AG08396 (cell line): ENCODE data around the gene PLPP7.

Experiments used
- DNase-seq: peaks from one replicate; pipeline ENCODE4 v3.0.0; 2012; ENCODE audit warnings: low spot score, mixed read lengths

PLPP7 gene

DNA sequence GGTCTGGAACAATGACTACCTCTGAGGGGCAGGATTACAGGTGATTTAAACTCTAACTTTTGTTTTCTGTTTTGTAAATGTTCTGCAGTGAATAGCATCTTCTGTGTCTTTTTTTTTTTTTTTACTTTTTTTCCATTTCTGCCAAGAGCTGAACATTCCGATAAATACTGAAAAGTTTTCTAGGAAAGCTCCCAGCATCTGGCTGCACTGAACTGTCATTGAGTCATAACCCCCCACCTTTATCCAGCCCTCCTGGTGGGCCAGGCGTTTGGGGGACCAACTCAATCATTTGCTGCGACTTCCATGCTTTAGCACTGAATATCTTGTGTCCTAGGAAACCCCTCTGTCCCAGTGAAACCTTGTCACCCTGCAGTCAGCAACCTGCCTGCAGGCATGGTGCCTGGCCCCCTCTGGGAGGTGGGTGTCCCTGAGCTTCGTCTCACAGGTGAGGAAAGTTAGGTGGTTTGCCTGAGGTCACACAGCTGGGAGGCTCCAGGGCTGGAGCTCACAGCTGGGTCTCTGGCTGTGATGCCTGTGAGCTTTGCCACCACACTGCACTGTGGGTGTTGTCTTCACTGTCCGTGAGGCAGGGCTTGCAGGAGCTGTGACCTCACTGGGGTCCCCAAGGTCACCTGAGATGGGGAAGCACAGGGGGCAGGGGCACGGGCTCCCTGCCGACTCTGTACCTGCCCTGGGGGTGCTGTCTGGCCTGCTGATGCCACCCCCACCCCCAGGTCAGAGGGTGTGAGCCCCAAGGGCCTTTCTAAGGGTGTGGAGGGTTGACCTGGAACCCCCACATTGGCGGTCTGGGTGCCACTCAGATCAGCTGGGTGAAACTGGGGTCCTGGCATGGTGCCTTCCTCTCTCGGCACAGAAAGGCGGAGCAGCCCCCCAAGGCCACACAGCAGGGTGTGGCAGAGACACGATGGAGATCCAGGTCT is 14.1 kb downstream of the PLPP7 start:
- DNase-seq = no peak

DNA sequence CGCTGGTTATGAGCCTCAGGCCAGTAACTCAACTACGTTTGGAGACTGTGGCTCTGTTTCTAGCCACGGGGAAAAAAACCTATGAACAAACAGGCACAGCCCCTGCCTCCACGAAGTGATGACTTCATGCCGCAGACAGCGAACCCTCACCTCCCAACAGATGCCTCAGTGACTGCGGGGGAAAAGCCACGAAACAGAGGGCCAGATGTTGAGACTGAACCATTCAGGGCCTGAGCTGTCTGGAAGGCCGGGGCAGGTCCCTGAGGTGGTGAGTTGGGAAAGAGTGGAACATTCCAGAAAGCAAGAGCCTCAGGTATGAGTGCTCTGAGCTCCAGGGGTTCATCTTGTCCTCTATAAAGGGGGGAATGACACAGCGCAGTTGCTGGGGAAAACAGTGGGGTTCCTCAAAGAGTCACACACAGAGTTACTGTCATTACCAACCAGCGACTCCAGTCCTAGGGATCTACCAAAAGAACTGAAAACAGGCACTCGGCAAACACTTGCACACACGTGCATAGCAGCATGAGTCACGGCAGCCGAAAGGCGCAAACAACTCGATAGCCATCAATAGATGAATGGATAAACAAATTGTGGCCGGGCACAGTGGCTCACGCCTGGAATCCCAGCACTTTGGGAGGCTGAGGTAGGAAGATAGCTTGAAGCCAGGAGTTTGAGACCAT is 15.3 kb downstream of the PLPP7 start:
- no peak for DNase-seq

DNA sequence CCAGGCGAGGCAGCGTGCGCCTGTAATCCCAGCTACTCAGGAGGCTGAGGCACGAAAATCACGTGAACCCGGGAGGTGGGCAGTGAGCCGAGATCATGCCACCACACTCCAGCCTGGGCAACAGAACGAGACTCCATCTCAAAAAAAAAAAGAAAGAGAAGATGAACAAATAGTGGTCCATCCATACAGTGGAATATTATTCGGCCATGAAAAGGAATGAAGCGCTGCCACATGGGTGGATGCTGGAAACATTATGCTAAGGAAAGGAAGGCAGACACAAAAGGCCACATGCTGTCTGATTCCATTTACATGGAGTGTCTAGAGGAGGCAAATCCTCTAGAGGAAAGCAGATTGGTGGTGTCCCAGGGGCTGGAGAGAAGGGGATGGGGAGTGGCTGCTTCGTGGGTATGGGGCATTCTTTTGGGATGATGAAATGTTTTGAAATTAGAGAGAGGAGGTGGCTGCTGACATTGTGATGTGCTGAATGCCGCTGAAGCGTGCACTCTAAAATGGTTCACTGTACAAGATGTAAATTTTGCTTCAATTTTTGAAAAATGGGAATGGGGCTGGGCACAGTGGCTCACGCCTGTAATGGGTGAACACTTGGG is 17.0 kb downstream of the PLPP7 start:
- no peak for DNase-seq

DNA sequence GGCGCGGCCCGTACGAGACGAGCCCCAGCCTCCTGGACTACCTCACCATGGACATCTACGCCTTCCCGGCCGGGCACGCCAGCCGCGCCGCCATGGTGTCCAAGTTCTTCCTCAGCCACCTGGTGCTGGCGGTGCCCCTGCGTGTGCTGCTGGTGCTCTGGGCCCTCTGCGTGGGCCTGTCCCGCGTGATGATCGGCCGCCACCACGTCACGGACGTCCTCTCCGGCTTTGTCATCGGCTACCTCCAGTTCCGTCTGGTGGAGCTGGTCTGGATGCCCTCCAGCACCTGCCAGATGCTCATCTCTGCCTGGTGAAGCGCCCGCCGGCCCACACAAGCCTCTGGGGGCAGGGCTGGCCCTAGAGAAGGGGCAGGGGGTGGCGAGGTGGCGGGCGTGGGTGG is 18.5 kb downstream of the PLPP7 start:
- no peak for DNase-seq

DNA sequence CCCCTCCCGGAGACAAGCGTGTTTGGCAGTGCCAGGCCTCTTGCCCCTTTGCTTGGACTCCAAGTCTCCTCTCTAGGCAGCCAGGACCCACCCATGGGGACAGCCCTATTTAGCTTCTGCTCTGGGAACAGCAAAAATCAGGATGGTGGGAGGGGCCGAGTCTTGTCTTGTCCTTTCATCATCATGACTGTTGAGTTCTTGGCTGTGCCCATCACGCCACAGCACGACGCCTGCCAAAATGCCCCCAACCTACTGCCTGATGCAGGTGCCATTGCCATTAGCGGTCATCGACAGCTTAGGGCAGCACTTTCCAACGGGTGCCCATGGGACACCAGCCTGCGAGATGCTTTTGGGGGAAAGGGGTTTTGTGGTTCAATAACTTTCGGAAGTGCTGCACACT is 18.9 kb downstream of the PLPP7 start:
- DNase-seq = no peak

DNA sequence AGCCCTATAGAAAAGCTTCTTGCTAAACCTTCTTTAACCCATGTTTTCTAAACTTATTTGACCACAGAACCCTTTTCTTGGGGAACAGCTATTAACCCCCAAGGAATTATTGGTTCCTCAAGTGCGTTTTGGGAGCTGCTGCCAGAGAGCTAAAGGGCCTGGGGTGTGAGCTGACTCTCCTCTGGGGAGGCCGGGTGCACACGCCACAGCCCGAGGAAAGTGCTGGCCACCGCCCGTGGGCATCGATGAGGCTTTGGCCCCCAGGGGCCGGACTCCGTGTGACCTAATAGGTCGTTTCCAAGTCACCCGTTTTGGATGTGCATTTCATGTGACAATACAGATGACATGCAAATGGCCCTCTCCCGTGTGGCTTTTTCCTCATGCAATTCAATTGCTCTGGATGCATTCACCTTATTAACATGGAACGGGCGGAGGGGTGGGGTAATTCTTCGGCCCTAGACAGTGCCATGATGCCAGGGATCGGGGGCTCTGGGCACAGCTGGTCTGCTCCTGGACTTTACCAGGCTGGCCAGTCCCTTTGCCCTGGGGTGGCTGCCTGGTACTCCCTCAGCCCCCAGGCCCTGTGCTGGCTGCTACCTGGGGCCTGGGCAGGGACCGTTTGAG is 19.5 kb downstream of the PLPP7 start:
- no peak for DNase-seq

DNA sequence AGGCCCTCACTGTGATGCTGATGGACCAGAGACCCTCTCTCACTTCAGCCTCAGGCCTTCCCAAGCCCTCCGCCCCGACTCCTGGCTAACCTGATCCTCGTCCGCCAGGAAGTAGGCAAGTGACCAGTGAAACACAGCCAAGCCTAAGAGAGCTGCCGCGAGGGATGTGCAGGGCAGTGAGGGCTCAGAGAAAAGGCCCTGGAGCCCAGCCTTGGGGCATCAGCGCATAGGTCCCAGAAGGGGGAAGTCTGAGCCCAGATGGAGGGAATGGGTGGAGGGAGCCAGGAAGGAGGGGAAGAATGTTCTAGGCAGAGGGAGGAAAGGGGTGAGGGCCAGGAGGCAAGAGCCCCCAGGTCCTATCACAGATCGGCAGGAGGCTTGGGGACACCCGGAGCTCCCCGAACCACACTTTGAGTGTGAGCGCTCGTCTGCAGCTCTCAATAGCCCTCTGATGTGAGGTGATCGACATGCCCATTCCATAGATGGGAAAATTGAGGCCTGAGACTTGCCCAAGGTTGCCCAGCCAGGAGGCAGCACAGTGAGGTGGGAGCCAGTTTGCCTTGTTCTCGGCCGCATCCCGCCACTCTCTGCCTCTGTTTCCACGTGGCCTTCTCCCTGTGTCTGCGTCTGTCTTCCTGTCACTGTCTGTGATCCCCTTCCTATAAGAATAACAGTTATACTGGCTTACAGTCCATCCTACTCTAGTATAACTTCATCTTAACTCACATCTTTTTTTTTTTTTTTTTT is 20.2 kb downstream of the PLPP7 start:
- no peak for DNase-seq

DNA sequence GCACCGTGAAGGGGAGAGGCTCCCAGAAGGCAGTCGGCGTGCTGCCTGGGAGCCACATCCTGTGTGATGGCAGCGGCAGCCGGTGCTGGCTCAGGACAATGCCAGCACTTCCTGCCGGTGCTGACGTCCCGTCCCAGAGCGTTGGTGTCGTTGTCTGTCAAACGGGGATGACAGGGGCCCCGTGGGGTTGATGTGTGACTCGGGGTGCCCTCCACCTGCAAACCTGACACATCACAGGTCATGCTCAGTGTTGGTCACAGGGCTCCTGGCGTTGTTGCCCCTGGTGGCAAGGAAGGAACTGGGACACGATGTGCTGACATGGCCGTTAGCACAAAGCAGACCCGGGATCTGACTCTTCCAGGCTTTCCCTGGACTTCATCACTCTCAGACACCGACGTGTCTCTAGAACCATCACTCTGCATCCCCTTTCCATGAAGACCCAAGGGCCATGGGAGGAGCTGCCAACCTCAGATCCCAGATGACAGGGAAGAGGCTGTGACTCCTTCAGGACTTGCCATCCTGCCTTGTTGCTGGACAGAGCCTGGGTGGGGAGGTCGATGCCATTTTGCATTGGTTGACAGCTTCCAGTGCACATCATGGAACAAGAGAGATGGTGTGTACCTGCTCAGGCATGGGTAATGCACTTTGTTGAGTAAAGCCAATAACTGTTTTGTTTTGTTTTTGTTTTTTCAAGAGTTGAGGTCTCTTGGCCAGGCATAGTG is 21.5 kb downstream of the PLPP7 start:
- no peak for DNase-seq

DNA sequence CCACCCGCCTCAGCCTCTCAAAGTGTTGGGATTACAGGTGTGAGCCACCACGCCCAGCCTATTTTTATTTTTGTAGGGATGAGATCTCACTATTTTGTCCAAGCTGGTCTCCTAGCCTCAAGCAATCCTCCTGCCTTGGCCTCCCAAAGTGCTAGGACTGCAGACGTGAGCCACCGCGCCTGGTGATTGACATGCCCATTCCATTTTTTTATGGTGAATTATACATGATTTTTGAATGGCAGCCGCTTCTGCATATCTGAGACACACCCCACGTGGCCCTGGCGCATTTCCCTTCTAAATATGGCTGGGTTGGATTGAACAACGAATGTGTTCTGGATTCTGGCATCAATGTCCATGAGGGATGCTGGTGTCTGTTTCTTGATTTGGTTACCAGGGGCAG is 22.7 kb downstream of the PLPP7 start:
- DNase-seq = no peak

DNA sequence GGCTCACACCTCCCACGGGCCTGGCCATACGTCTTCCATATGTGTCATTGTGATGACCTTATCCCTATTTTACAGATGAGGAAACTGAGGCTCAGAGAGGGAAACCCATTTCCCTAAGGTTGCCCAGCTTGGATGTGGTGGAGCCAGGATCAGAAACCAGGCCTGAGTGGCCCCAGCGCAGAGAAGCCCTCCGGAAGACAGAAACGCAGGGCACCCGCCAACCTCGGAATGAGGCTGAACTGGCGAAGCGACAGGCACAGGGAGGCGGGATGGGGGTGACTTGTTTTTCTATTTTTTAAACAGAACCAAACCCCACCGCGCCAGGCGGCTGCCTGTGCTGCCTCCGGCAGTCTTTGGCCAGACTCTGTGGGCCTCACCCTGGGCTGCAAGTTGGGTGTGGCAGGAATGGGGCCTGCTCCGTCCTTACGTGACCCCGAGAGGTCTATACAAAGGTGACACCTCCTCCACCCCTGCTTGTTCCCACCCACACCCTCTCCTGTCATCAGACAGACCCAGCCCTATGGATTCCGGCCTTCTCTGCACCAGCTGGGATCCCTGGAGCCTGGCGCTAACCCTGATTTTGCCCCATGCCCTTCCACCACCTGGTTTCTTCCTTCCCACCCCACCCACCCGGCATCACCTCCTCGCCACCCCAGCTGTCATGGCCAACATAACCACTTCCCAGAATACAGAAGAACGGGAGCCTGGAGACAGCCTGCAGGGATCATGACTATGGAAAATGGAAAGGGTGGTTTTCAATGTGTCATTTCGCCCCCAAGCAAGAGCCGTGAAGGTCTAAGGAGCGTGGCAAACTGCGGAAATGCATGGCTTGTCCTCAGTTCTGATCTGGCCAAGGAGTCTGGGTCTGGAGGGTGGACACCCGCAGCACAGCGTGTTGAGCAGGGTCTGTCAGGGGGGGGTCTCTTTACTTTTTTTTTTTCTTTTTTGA is 23.6 kb downstream of the PLPP7 start:
- DNase-seq = no peak

DNA sequence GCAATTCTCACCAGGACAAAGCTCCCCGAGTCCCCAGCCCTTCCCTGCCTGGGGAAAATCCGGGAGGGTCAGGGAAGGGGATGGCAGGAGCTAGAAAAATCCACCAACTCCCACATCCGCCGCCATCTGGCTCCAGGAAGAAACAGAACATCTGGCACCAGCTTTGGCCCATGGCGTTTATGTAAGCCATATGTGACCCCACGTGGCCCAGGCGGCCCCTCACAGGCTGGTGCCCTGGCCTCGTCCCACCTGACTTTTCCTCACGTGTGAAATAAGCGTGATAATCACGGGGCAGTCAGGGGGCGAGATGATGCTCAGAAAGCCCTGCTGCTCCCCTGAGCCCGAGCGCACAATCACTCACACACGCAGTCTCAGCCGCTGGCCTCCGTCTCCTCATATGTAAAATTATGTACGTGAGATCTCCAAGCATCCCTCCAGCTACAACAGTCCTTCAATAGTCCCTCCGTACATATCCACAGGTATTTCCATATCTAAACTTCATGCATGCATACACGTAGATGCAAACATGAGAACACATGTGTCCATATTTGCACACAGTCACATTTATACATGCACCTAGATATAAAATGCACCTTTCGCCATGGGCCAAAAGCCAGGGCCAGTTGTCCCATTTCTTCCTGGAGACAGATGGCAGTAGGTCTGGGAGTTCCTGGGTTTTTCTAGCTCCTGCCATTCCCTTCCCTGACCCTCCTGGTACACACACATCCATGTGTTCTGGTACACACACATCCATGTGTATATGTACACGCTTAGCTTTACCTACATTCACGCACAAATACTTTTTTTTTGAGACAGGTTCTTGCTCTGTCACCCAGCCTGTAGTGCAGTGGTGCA is 28.9 kb downstream of the PLPP7 start:
- DNase-seq = no peak

DNA sequence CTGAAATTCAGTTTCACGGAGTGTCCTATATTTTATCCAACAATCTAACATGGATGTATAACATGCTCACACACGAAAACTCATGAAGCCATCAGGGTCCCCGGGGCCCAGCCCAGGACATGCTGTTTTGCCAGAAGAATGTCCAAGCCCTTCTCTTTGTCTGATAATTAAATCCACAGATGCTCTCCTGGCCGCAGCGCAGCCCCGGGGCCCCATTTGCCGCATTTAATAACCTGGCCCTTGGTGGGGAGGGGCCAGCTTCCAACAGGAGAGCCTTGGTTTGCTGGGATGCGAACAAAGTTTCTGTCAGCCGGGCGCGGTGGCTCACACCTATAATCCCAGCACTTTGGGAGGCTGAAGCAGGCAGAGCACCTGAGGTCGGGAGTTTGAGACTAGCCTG is 30.0 kb downstream of the PLPP7 start:
- DNase-seq = no peak

DNA sequence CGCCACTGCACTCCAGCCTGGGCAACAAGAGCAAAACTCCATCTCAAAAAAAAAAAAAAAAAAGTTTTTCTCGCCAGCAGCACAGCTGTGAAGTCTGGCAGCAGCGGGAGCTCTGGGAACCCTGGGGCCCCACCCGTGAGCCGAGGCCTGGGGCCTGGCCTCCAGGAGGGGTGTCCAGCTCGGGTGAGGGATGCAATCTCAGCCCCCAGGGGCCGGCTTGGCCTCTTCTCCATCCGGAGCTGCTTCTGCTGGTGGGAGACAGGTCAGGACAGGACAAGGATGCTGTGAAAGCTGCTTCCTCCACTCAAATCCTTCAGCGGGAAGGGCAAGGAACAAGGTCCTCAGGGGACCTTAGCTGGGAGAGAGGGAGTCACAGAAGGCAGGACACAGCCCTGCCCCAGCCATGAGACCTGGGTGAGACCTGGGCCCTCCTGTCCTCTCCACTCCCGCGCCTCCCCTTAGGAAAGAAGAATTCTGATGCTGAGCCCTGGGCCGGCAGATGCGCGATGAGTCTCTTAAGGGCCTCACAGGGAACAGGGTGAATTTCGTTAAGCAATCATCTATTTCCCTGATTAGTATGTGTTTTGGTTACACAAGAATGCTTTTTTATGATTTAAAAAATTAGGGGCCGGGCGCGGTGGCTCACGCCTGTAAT is 30.6 kb downstream of the PLPP7 start:
- DNase-seq = no peak

DNA sequence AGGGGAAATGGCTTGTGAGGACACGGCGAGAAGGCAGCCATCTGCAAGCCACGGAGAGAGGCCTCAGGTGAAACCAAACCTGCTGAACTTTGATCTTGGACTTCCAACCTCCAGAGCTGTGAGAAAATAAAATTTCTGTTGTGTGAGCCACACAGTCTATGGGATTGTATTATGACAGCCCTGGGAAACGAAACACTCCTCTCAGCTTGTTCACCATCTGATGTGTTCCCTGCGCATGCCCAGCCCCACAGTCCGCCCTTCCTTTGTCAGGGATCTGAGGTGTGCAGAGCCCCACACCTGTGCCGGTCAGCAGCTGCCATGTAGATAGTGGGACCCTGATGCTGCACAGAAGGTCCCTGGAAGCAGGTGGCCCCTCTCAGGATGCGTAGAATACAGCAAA is 34.1 kb downstream of the PLPP7 start:
- no peak for DNase-seq

DNA sequence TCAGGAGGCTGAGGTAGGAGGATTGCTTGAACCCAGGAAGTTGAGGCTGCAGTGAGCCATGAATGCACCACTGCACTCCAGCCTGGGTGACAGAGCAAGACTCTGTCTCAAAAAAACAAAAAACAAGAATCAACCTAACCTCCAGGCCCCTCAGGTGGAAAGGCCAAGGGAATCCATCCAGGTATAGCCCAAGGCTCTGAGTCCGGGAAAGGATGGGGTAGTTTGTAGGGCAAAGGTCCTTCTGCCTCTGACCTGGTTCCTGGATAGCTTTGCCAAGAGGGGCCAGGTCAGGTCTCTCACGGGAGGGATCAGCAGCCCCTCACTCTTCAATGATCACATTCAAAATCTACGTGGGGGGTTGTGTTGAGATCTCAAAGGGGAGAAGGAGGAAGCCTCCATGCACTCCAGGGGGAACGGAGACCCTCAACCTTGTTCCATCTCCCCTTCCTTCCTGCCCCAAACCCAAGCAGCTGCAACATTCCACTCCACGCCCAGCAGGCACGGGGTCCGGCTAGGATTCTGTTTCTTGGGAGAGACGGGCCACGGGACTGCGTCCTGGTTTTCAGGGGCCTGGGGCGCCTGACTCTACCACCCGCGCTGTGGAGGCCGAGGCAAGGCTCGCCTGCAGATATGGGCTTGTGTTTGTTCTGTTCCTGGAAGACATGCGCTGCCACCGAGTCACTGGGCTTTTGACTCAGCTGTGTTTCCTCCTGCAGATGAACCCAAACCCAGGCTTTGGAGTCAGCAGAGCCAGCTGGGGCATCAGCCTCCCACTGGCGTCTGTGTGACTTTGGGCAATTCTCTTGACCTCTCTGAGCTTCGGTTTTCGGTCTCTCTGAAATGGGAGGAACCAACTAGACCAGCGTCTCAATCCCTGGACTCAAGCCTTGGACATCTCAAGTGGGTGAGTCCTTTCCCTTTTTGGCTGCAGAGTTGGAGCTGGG is 35.5 kb downstream of the PLPP7 start:
- no peak for DNase-seq

DNA sequence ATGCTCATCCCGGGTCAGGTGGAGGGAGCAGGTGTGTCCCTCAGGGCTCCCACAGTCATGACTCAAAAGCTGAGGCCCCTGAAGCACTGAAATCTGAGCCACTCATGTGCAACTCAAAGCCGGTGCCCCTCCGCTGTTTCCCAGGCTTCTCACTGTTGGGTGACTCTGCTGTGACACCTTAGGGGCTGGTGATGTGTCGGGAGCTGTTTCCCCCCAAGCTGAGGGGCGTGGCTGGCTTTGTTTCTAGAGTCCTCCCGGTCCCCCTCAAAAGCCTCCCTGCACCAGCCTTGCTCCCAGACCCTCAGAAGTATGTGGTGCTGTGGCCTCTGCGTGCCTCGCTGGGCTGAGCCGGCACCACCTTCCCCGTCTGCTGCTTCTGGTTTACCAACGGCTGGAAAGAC is 39.7 kb downstream of the PLPP7 start:
- no peak for DNase-seq

DNA sequence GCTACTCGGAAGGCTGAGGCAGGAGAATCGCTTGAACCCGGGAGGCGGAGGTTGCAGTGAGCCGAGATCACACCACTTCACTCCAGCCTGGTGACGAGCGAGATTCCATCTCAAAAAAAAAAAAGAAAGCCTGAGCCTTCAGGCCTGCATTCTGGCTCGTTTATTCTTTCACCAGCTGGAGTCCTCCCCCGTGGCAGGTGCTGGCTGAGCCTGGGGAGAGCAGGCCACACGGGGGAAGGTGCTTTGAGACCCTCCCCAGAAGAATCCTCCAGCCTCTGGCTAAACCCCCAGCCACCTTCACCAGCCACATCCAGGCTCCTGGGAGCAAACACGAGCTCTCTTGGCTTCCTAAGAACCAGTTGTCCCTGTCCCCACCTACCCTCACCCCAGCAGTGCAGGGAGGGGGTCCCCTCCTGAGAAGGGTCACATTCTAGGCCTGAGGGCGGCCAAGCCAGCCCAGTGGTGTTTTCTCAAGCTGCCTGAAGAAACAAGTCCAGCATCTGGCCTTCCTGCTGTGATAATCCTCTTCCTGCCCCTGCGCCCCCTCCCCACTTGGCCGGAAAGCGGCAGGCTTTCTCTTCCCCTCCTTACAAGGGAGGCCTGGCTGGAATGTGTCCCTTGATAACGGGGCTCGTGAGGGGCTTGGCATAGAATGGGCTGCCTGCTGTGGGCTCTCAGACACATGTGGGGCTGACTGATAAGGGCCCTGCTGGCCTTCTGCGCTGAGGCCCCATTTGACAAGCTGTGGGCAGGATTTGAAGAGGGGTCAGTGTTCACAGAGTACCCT is 41.5 kb downstream of the PLPP7 start:
- no peak for DNase-seq
